Suprapubic skin (tissue), 4 donors: ENCODE data around the gene DES.

Experiments used
- CTCF ChIP-seq, 2 donors: fragments of 200-600 bp in 1 of 2; fragments of 450-650 bp in 1 of 2; sonication (generic) in 1 of 2; IDR thresholded peaks; one replicate each; pipeline ENCODE4 v1.5.1; 2016 to 2019; ENCODE audit warnings: antibody characterized with exemption in 2 of 2, mild to moderate bottlenecking in 1 of 2, moderate library complexity in 1 of 2
- EP300 ChIP-seq: sonication (generic); formaldehyde crosslinking; IDR thresholded peaks from one replicate; pipeline ENCODE4 v1.6.1; 2017; ENCODE audit warnings: antibody characterized with exemption
- POLR2A ChIP-seq, 2 donors: fragments of 450-650 bp; IDR thresholded peaks; one replicate each; pipeline ENCODE4 v1.6.1; 2017; ENCODE audit warnings: antibody characterized with exemption in 2 of 2, mild to moderate bottlenecking in 2 of 2, moderate library complexity in 2 of 2
- POLR2AphosphoS5 ChIP-seq, 3 donors: sonication (generic); formaldehyde crosslinking; IDR thresholded peaks; one replicate each; pipeline ENCODE4 v1.6.1; 2017; ENCODE audit warnings: antibody characterized with exemption in 3 of 3

GRCh38 chr2:219471476-219472371 is 53.5 kb downstream of the DES start:
- TF ChIP-seq CTCF (IDR thresholded peaks at IDR 0.05), result no peak
- TF ChIP-seq EP300, result no peak
- no peak for TF ChIP-seq POLR2AphosphoS5 (IDR thresholded peaks at IDR 0.05)
- no peak for TF ChIP-seq POLR2A (IDR thresholded peaks at IDR 0.05)
